HG02571 (cell line): ENCODE results near the gene GARIN5B.
"Not testable (repeated sequence)": the region's sequence is repeated elsewhere in the genome, so short reads cannot be mapped to it uniquely, and the experiment has no call there.

ENCODE experiments used
- ATAC-seq: cut with Tn5 transposase; IDR thresholded peaks from one replicate; pipeline ENCODE4 v1.9.1; 2021; ENCODE audit warnings: mild to moderate bottlenecking, moderate library complexity; ENCODE audit not compliant: unreplicated experiment

GARIN5B gene

DNA sequence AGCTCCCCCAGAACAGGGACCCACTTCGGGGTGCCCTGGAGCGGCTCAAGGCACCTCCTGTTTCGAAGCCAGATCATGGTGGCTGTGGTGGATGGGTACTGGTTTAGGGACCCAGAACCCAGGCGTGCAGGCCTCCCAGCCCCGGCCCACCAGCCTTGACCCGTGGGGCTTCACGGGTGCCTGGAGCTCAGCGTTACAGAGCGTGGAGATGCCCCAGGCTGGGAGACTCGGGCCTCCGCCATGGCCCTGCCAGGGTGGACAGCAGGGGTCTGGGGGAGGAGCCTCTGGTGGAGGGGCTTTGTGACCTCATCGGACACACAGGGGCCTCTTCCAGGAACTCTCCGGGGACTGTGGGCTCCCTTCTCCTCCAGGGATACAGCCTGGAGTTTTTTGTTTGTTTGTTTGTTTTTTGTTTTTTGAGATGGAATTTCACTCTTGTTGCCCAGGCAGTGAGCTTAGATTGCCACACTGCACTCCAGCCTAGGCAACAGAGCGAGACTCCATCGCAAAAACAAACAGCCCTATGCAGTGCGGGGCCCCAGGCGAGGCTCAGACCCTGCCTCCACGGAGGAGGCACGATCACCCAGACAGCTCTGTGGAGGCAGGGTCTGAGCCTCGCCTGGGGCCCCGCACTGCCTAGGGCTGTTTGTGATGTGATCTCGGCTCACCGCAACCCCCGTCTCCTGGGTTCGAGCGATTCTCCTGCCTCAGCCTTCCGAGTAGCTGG lies at the start of gene GARIN5B:
TSS of gene GARIN5B (minus strand) at position 271 of the 727 bp plus-strand sequence. CDS start at position 77, 194 bp downstream.
- no peak for ATAC-seq

DNA sequence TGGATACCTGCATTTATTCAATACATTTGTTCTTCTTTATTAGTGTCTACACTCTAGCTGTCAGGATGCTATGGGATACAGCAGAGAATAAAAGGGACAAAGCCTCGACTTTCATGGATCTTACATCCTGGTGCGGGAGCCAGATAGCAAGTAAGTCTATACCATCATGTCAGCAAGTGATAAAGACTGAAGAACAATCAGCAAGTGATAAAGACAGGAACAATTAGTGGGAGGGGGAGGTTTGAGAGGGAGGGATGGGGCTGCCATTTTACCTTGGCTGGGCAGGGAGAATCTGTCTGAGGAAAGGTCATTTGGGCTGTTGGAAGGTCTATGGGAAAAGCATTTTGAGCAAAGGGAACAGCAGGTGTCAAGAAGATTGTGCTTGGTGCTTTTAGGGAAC lies 47.1 kb upstream of the GARIN5B start:
- ATAC-seq: no peak

DNA sequence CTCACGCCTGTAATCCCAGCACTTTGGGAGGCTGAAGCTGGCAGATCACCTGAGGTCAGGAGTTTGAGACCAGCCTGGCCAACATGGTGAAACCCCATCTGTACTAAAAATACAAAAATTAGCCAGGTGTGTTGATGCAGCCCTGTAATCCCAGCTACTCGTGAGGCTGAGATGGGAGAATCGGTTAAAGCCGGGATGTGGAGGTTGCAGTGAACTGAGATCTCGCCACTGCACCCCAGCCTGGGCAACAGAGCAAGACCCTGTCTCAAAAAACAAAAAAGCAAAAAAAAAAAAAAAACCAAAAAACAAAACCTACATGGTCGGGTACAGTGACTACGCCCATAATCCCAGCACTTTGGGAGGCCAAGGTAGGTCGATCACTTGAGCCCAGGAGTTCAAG lies 46.1 kb upstream of the GARIN5B start:
- not testable (repeated sequence) for ATAC-seq

DNA sequence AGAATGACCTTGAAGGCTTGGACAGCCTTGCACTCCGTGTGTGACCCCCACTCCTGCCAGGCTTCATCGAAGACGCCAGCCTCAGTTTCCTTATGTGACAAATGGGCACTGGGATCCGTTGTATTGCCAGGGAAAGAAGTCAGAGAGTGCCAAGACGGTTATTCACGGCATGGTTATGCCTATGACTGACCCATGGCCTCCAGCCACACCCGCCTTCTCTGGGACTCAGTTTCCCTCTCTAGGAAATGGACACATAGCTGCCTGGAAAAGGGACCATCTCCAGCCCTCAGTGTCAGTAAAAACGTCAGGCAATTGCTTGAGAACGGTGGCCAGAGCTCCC lies 45.4 kb upstream of the GARIN5B start:
- no peak for ATAC-seq

DNA sequence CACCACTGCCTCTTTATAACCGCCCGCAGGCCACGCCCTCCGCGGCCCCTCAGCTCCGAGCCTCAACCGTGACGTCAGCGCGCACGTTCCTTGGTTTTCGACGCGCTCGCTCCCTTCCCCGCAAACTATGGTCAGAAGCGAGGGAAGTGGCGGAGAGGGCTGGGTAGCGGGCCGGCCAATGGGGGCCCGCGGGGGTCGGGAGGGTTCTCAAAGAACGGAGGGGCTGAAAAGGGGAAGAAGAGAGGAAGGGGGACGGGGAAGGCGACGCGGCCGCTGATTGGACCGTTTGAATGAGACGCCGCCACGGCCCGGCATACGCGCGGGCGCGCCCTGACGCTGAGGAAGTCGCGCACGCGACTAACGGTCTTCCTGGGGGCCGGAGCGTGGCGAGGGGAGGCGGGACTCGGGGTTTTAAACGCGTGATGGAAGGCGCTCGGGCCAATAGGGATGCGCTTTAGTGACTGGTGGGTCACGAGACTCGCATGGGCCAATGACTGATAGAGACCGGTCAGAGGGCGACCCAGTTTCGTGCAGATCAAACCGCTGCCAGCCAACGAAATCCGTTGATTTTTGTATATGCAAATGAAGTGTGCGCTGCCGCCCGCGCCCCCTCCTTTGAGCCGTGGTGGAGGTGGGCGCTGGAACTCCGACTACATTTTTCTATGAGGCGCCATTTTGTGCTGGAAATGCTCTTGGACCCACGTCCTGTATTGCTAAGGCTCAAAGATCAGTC lies 44.9 kb upstream of the GARIN5B start:
- ATAC-seq: peak; percentile 74

DNA sequence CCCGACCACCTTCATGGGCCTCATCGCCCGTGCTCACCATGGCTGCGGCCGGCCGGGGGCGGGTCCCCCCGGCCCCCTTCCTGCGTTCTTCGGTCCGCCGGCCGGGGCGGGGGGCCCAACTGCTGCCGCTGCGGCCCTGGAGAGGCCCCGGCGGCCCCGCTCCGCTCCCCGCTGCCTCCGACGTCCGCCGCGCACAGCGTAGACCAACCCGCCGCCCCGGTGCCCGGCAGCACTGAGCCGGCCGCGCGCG lies 44.4 kb upstream of the GARIN5B start, which contains the start of gene UBE2S:
TSS of gene UBE2S (minus strand) at position 239 of the 250 bp plus-strand sequence. CDS start at position 40, 199 bp downstream.
- peak; percentile 19 for ATAC-seq

DNA sequence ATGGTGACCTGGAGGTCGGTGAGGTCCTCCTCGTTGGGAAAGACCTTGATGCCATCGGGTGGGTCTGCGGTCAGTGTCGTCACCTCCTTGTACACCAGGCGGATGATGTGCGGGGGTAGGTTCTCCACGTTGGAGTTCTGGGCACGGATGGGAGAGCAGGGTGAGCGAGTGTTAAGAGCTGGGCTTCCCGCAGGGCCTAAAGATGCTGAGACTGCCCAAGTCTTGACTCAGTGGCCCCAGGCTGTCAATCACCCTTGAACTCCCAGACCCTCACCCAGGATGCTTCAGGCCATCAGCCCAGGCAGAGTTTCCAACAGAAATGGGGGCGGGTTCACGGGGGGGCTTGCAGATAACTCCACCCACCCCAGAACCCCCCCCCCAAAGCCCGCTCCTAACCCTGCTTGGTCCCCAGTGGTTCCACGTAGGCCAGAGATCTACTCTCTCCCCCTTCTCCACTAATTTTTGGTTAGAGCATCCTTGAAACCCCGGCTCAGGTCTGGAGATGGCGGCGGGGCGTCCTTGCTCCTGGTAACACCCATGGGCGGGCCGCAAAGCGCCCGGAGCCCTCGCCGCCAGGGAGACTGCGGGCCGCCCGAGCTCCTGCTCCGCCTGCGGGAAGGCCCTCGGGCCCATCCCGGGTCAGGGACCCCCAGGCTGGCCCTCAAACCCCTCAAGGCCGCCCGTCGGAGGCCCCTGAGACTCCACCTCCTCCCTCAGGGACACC lies 43.9 kb upstream of the GARIN5B start:
- ATAC-seq: no peak

DNA sequence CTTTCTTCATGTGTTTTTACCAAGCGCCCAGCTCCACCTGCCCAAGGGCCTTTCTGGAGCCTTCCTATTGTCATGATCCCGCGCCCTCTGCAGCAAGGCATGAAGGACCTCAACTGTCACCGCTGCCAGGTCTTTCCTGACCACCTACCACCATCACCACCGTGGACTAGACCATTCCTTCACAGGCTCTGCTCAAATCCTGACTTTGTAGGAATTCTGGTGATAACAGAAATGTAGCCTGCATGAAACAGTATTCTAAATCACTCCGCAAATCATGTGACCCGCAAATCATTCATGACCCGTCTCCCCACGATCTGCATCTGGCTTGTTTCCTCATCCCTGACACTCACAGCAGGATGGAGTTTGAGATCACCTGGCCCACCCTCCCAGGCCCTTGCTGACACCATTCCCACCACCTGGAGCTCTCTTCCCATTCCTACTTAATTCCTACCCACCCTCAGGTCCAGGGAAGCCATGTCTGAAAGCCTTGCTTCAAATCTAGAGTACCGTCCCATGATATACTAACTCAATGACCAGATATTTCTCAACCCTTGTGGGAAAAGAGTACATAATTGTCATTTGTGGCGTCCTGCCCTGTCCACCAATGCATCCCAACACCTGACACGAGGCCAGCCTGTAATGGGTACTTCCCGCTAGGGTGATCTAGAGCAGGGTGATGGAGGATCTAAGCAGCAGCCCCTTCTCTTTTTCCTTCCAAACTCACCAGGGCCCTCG lies 43.2 kb upstream of the GARIN5B start:
- ATAC-seq: no peak

DNA sequence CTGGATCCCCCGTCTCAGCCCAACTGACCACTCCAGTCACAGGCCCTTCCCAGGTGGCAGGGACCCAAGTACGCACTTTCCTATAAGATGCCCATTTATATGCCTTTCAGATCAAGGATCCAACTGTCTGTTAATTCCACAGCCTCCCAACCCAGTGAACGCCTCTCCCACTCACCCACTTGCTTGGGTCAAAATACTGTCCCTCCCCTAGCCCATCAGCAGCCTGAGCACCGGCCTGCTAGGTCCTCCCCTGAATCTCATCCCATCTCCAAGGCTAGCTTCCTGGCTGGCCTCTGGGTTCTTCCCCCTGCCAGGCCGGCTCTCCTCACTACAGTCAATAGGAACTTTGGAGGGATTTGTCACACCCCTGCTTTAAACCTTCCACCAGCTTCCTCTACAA lies 42.6 kb upstream of the GARIN5B start:
- ATAC-seq: no peak

DNA sequence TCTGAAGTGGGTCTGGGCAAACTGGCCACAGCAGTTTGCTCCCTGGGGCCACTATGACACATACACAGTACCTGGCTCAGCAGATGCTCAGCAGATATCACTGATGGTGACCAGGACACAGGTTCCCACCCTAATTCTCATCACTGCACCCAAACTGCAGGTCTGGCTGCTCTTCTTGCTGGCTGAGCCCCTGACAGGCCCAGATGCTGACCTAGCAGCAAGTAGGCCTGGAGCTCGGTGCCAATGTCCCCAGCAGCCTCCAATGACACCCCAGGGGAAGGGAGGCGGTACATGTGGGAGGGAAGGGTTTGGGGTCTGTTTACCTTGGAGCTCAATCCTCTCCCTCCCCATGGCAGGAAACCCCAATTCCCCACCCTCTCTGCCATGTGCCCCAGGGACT lies 39.4 kb upstream of the GARIN5B start:
- ATAC-seq: no peak

DNA sequence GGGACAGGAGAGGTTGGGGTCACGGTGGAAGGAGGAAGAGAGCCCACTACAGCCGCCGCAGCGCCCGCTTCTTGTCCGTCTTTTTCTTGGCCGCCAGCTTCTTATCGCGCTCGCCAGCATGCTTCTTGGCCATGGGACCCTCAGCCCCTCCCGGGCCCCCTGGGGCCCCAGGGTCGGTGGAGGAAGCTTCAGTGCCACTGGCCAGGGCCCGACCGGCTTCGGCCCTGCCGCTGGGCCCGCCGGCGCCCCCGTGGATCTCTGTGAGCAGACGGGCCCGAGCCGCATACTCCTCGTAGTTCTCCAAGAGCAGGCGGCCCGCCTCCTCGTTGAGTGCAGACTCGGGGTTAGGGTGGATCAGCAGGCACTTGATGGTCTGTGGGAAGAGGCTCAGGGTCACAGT lies 38.3 kb upstream of the GARIN5B start:
- not testable (repeated sequence) for ATAC-seq

DNA sequence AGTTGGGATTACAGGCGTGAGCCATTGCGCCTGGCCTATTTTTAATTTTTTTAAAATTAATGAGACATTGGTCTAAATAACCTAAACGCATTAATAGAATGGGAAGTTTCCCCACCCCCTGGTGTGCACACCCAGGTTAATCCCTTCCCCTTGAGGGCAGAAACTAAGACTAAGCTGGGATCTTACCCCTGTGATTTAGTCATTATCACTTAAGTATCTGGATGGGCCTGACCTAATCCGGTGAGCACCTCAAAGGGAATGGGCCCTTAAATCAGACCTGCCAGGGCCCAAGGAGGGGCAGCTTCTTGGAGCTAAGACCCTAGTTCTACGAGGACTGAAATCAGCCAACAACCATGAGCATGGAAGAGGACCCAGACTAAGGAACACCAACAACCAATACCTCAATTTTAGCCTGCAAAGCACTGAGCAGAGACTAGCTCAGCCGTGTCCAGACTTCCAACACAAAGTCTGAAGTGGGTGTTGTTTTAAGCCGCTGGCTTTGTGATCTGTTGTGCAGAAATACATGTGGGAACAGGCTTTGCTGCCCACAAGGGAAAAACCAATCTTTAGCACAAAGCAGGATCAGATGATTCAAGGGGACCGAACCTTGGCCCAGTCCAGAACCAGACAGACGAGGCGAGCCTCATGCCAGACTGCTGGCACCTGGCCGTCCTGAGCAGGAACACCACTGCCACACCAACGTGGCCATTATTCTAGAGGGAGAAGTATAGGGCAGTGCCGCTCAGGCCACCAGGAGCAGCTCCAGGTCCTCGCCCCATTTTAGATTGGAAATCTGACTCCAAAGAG lies 37.4 kb upstream of the GARIN5B start:
- ATAC-seq: no peak

DNA sequence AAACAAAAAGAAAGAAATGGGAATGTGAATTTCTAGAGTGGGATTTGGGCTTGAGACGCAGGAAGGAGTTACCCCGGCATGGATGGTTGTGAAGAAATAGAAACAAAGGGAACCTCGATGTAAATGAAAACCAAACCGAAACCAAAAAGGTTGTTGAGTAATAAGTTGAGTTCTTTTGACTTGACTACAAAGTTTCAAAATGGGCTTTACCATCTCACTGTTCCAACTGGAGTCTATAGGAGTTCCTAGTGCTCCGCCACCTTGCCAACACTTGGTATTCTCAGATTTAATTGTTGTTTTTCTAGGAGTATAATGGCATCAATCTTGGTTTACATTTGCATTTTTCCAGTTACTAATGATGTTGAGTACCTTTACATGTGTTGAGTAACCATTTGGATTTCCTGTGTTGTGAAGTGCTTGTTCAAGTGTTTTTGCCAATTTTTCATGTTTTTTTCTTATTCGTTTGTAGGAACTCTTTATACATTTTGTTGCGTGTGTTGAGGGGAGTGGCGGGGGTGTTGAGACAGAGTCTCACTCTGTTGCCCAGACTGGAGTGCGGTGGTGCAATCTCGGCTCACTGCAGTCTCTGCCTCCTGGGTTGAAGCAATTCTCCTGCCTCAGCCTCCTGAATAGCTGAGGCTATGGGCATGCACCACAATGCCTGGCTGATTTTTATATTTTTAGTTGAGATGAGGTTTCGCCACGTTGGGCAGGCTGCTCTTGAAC lies 35.3 kb upstream of the GARIN5B start:
- no peak for ATAC-seq

DNA sequence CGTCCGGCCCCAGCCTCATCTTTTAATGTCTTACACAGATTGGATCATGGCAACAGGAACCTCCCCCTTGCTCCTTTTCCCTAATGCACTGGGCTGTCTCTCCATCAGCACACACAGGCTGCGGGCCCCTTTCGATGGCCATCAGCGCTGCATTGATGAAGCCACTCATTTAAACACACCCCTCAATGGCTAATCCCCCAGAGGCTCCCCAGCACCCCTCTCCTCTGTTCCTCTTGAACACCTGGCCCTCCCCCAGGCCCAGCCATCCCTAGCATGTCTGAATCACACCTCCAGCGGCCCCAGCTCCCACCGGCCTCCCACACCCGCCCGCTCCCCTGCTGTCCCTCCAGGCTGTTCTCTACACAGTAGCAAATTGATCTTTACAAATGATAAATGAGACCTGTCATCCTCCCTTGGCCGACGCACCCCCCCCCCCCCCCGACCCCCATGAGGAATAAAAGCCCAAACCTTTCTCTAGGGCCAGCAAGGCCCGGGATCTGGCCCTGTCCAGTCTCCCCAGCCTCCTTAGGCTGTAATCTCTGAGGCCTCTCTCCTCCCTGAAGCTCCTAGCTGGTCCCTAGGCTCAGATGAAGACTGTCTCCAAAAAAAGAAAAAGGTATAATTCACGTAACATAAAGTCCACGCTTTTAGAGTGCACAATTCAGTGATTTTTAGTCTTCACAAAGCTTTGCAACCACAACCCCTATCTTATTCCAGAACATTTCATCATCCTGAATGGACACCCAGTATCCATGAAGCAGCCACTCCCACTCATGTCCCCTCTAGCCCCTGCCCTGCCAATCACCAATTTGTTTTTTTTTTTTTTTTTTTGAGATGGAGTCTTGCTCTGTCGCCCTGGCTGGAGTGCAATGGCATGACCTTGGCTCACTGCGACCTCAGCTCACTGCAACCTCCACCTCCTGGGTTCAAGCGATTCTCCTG lies 30.0 kb upstream of the GARIN5B start:
- no peak for ATAC-seq

DNA sequence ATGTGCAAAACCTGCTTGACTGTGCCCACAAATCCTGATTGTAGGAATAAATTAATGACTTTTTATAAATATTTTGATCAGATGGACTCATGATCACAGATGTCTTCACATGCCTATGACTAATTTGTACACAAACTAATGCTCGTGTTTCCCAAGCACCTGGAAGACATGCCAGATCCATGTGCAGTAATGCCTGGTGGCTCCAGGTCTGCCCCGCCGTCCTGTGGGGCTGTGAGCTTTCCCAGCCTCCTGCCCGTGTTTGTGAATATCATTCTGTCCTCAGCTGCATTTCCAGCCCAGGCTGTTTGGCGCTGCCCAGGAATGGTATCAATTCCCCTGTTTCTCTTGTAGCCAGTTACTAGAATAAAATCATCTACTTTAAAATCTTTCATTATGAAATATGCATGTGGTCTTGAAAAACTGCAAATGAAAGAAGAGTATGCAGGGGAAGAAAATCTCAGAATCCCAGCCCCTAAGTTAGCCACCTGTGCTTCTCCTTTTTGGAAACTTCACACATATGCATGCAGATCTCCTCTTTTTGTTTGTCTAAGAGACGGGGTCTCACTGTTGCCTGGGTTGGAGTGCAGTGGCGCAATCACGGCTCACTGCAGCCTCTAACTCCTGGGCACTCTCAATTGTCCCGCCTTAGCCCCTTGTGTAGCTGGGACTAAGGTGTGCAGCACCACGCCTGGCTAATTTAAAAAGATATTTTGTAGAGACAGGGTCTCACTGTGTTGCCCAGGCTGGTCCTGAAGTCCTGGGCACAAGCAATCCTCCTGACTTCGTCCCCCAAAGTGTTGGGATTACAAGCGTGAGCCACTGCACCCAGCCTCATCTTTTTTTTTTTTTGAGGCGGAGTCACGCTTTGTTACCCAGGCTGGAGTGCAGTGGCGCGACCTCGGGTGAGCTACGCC lies 28.9 kb upstream of the GARIN5B start:
- ATAC-seq: no peak

DNA sequence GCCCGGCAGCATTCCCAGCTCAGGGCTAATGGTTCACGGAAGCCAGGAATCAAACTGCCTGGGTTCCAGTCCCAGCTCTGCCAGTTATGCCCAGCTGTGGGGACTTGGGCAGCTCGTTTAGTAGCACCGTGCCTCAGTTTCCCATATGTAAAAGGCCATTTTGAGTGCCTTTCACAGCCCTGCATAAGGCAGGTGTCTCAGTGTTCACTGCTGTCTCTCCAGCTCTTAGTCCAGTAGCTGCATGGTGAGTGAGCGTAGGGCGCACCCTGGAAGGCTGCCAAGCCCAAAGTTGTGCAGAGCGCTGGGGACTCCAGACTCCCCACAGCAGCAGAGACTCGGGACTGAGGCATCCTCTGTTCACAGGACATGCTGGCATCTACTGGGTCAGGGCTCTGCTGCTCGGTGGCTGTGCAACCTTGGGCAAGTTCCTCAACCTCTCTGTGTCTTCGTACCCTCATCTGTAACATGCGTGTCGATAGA lies 28.2 kb upstream of the GARIN5B start:
- ATAC-seq: no peak

DNA sequence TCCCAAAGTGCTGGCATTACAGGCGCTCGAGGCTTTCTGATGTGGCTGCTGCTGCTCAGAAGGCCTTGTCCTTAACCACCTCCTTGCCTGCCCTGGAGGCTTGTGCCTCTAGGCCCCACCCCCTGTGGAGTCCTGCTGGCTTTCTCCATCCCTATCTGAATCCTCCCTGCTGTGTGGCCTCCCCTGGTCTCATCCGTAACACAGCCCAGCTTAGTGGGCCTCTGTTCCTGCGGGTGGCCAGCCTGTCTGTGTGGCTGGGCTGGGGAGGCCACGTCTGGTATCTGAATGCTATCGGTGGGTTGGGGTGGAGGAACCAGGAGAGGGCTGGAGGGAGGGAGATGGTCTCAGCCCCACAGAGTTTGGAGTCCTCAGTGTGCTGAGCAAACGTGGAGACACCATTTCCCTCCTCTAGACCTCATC lies 27.4 kb upstream of the GARIN5B start:
- no peak for ATAC-seq
